ENCODE results near the gene ITGA1. TPM values are rescaled to one million over a fixed set of nuclear protein-coding genes. Genes with fewer than 3 reads are reported as not detected.

The ITGA1 gene
- total and polyA plus RNA-seq, 2 of the 13 experiments (the other 11 are each of a cell fraction or from before 2014, with no cell fraction given), result 23.1 to 28.6 TPM

GRCh38 chr5:52989025-52989780, 201.5 kb downstream of the ITGA1 start, which contains the start of gene ITGA2 (continued):
- TF ChIP-seq, protein P1, sequence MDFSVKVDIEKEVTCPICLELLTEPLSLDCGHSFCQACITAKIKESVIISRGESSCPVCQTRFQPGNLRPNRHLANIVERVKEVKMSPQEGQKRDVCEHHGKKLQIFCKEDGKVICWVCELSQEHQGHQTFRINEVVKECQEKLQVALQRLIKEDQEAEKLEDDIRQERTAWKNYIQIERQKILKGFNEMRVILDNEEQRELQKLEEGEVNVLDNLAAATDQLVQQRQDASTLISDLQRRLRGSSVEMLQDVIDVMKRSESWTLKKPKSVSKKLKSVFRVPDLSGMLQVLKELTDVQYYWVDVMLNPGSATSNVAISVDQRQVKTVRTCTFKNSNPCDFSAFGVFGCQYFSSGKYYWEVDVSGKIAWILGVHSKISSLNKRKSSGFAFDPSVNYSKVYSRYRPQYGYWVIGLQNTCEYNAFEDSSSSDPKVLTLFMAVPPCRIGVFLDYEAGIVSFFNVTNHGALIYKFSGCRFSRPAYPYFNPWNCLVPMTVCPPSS (IDR thresholded peaks at IDR 0.05), result no peak
- TF ChIP-seq SMAD3 (CRISPR knock-in tag; IDR thresholded peaks at IDR 0.05) (no peak), KLF9 (CRISPR knock-in tag; IDR thresholded peaks at IDR 0.05; ENCODE audit: low read depth) (no peak), KDM2A (CRISPR knock-in tag; IDR thresholded peaks at IDR 0.05; ENCODE audit: borderline replicate concordance, low read depth) (peak; percentile 48; the same call in 1 of the 2 replicates), ZNF614 (CRISPR knock-in tag; IDR thresholded peaks at IDR 0.05; ENCODE audit: borderline replicate concordance) (0 out of 2 replicates have a peak, but pooled peaks have one; percentile 36), ZNF180 (CRISPR knock-in tag; IDR thresholded peaks at IDR 0.05; ENCODE audit: borderline replicate concordance, low read depth) (no peak), TBP (CRISPR knock-in tag; IDR thresholded peaks at IDR 0.05) (no peak), ETS1 (CRISPR knock-in tag; IDR thresholded peaks at IDR 0.05) (no peak), PTBP1 (IDR thresholded peaks at IDR 0.05; ENCODE audit: low read depth, low read length, poor library complexity, severe bottlenecking) (no peak), IRF2 (CRISPR knock-in tag; IDR thresholded peaks at IDR 0.05) (no peak), ATM (IDR thresholded peaks at IDR 0.05; ENCODE audit: borderline replicate concordance) (no peak), ZNF17 (CRISPR knock-in tag; IDR thresholded peaks at IDR 0.05) (no peak), THAP8 (CRISPR knock-in tag; IDR thresholded peaks at IDR 0.05; ENCODE audit: borderline replicate concordance) (no peak), GATA4 (IDR thresholded peaks at IDR 0.05; ENCODE audit: borderline replicate concordance, low read depth) (0 out of 2 replicates have a peak, but pooled peaks have one; percentile 42)
- TF ChIP-seq, protein P2, sequence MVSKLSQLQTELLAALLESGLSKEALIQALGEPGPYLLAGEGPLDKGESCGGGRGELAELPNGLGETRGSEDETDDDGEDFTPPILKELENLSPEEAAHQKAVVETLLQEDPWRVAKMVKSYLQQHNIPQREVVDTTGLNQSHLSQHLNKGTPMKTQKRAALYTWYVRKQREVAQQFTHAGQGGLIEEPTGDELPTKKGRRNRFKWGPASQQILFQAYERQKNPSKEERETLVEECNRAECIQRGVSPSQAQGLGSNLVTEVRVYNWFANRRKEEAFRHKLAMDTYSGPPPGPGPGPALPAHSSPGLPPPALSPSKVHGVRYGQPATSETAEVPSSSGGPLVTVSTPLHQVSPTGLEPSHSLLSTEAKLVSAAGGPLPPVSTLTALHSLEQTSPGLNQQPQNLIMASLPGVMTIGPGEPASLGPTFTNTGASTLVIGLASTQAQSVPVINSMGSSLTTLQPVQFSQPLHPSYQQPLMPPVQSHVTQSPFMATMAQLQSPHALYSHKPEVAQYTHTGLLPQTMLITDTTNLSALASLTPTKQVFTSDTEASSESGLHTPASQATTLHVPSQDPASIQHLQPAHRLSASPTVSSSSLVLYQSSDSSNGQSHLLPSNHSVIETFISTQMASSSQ (IDR thresholded peaks at IDR 0.05; ENCODE audit: low read depth), result no peak
- TF ChIP-seq, protein P2 (CRISPR knock-in tag; IDR thresholded peaks at IDR 0.05; ENCODE audit: borderline replicate concordance), result peak; percentile 37; the same call in 1 of the 2 replicates
- TF ChIP-seq, protein P3, sequence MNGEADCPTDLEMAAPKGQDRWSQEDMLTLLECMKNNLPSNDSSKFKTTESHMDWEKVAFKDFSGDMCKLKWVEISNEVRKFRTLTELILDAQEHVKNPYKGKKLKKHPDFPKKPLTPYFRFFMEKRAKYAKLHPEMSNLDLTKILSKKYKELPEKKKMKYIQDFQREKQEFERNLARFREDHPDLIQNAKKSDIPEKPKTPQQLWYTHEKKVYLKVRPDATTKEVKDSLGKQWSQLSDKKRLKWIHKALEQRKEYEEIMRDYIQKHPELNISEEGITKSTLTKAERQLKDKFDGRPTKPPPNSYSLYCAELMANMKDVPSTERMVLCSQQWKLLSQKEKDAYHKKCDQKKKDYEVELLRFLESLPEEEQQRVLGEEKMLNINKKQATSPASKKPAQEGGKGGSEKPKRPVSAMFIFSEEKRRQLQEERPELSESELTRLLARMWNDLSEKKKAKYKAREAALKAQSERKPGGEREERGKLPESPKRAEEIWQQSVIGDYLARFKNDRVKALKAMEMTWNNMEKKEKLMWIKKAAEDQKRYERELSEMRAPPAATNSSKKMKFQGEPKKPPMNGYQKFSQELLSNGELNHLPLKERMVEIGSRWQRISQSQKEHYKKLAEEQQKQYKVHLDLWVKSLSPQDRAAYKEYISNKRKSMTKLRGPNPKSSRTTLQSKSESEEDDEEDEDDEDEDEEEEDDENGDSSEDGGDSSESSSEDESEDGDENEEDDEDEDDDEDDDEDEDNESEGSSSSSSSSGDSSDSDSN (CRISPR knock-in tag; IDR thresholded peaks at IDR 0.05), result peak; percentile 93; the same call in 1 of the 2 replicates
- TF ChIP-seq, protein P4, sequence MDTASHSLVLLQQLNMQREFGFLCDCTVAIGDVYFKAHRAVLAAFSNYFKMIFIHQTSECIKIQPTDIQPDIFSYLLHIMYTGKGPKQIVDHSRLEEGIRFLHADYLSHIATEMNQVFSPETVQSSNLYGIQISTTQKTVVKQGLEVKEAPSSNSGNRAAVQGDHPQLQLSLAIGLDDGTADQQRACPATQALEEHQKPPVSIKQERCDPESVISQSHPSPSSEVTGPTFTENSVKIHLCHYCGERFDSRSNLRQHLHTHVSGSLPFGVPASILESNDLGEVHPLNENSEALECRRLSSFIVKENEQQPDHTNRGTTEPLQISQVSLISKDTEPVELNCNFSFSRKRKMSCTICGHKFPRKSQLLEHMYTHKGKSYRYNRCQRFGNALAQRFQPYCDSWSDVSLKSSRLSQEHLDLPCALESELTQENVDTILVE (CRISPR knock-in tag; IDR thresholded peaks at IDR 0.05), result no peak

All from HepG2 (cell line).